GM12878 (cell line): ENCODE measurements around the gene COL20A1. TPM values are rescaled to one million over a fixed set of nuclear protein-coding genes. Genes with fewer than 3 reads are reported as not detected.

Source experiments
- CEBPZ ChIP-seq: fragments of 150-350 bp; IDR thresholded peaks from 2 replicates; pipeline ENCODE4 v1.6.1; 2016; ENCODE audit warnings: low read depth, low read length
- E2F8 ChIP-seq: fragments of 450-650 bp; IDR thresholded peaks from 2 replicates; pipeline ENCODE4 v1.6.1; 2018; ENCODE audit warnings: mild to moderate bottlenecking, low read depth, moderate library complexity; ENCODE audit not compliant: partially characterized antibody
- EED ChIP-seq: sonication (generic); IDR thresholded peaks from 2 replicates; pipeline ENCODE4 v1.6.1; 2016; ENCODE audit warnings: antibody characterized with exemption, low read depth
- ETV6 ChIP-seq, 2 experiments: fragments of 450-650 bp in 1 of 2; IDR thresholded peaks in 1 of 2; conservative IDR thresholded peaks in 1 of 2; 2 replicates each; pipeline ENCODE4 v1.6.1; 2014; ENCODE audit warnings: antibody characterized with exemption in 1 of 2, borderline replicate concordance in 1 of 2, low read depth in 1 of 2, mild to moderate bottlenecking in 1 of 2, moderate library complexity in 1 of 2
- GABPA ChIP-seq: IDR thresholded peaks from 2 replicates; pipeline ENCODE4 v1.6.1; 2014; ENCODE audit warnings: antibody characterized with exemption, low read depth, mild to moderate bottlenecking, inconsistent platforms
- HDAC2 ChIP-seq: fragments of 200-600 bp; sonication (generic); IDR thresholded peaks from 2 replicates; pipeline ENCODE4 v1.6.1; 2017
- KDM1A ChIP-seq: fragments of 200-600 bp; sonication (generic); IDR thresholded peaks from 2 replicates; pipeline ENCODE4 v1.6.1; 2016; ENCODE audit warnings: borderline replicate concordance
- MTA2 ChIP-seq: fragments of 450-650 bp; IDR thresholded peaks from 2 replicates; pipeline ENCODE4 v1.6.1; 2016; ENCODE audit warnings: low read depth, mild to moderate bottlenecking, moderate library complexity
- NFIC ChIP-seq: IDR thresholded peaks from 2 replicates; pipeline ENCODE4 v1.6.1; 2012; ENCODE audit warnings: low read depth, mild to moderate bottlenecking, inconsistent platforms, low read length, moderate library complexity
- NFYB ChIP-seq: IDR thresholded peaks from 2 replicates; pipeline ENCODE4 v1.6.1; 2011; ENCODE audit warnings: low read depth, mild to moderate bottlenecking, low read length, improper control_type of control experiment, moderate library complexity; ENCODE audit not compliant: insufficient read depth
- SMC3 ChIP-seq: IDR thresholded peaks from 2 replicates; pipeline ENCODE4 v1.6.1; 2011; ENCODE audit warnings: low read length, improper control_type of control experiment, borderline replicate concordance
- SP1 ChIP-seq: IDR thresholded peaks from one replicate; pipeline ENCODE4 v1.6.1; 2011; ENCODE audit warnings: low read depth, low read length
- TARDBP ChIP-seq: IDR thresholded peaks from 2 replicates; pipeline ENCODE4 v1.6.1; 2016; ENCODE audit warnings: borderline replicate concordance
- TBL1XR1 ChIP-seq: IDR thresholded peaks from 2 replicates; pipeline ENCODE4 v1.6.1; 2012; ENCODE audit warnings: low read depth, low read length, improper control_type of control experiment
- ZZZ3 ChIP-seq: IDR thresholded peaks from 2 replicates; pipeline ENCODE4 v1.6.1; 2011; ENCODE audit warnings: low read depth; ENCODE audit not compliant: control insufficient read depth, insufficient read length
- polyA plus RNA-seq, 11 experiments: library from polyadenylated mRNA; depleted of rRNA in 4 of 11; unstranded in 6 of 11; stranded (reverse) in 5 of 11; fragments of >200 nt; fragmentation: Nextera tagmentation in 4 of 11; fragmentation: Illumina TruSeq in 1 of 11; extraction: Ambion mirVana in 4 of 11; extraction: Trizol in 1 of 11; gene quantifications; 1 replicate in 1 of 11; 2 replicates in 10 of 11; pipeline versions ENCODE4 v1.2.1 to v1.2.3, GENCODE V29; 2011 to 2016; ENCODE audit warnings: inconsistent platforms in 2 of 11, missing spikeins in 2 of 11, low read depth in 1 of 11
- total RNA-seq, 4 experiments: library from RNA; depleted of rRNA in 3 of 4; stranded (reverse); fragments of >200 nt in 3 of 4; fragmentation: Illumina TruSeq in 1 of 4; extraction: Trizol in 1 of 4; gene quantifications; 2 replicates each; pipeline versions ENCODE4 v1.2.1 to v1.2.3, GENCODE V29; 2013 to 2021

COL20A1 gene
- total and polyA plus RNA-seq, 10 of the 15 experiments (the other 5 are each of a cell fraction or from before 2014, with no cell fraction given): not detected

GRCh38 chr20:63252284-63252711 is 40.7 kb upstream of the COL20A1 start (continued):
- TF ChIP-seq E2F8 (no peak), NFIC (no peak), SP1 (no peak), MTA2 (no peak), KDM1A (no peak), CEBPZ (no peak), HDAC2 (no peak), TARDBP (no peak), ZZZ3 (no peak), SMC3 (no peak), EED (no peak), GABPA (no peak), NFYB (no peak), ETV6 (conservative IDR thresholded peaks at IDR 0.05 in 1 of 2, IDR thresholded peaks at IDR 0.05 in 1 of 2; ENCODE audit: borderline replicate concordance in 1 of 2, low read depth in 1 of 2) (no peak), TBL1XR1 (no peak)
